Measurements from ENCODE around the gene NYAP1.

- TF ChIP-seq EZH2phosphoT487 (IDR thresholded peaks at IDR 0.05; ENCODE audit: borderline replicate concordance, low read depth, low read length) (no peak), CTCF (conservative IDR thresholded peaks at IDR 0.05; ENCODE audit: low read length) (no peak)
These were observed 41.8 kb upstream of the NYAP1 start for GRCh38 chr7:100441641-100442535.
